ENCODE results near the gene BTRC.
A peak's percentile ranks its signal among the peaks of the same experiment; 100 is the strongest.

DNA sequence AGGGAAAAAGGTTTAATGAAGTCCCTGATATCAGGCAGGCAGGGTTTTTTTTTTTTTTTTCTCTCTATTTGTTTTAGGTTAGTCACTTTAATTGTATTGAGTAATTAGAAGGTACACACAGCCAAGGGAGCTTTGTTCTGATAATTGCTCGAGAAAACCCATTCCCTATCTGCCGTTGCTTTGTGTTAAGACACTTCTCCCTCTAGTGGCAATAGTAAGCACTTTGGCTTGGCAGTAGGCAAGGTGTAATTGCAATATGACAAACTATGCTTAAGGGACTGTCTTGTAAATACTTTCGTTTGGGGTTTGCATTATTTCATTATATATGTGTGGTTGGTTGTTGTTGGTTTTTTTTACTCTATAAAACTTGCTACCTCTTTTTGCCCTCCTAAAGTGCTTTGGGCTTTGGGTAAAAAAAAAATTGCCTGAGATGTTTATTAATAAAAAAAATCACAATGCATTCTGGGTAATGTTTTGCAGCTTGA, 113.4 kb downstream of the BTRC start:
- no peak for TF ChIP-seq CHD4 (IDR thresholded peaks at IDR 0.05; ENCODE audit: borderline replicate concordance)
- peak; percentile 46 to 62; a peak in 4 of 5 replicates for TF ChIP-seq RAD21 (conservative IDR thresholded peaks at IDR 0.05 in 1 of 2, IDR thresholded peaks at IDR 0.05 in 1 of 2)
- TF ChIP-seq, protein P1, sequence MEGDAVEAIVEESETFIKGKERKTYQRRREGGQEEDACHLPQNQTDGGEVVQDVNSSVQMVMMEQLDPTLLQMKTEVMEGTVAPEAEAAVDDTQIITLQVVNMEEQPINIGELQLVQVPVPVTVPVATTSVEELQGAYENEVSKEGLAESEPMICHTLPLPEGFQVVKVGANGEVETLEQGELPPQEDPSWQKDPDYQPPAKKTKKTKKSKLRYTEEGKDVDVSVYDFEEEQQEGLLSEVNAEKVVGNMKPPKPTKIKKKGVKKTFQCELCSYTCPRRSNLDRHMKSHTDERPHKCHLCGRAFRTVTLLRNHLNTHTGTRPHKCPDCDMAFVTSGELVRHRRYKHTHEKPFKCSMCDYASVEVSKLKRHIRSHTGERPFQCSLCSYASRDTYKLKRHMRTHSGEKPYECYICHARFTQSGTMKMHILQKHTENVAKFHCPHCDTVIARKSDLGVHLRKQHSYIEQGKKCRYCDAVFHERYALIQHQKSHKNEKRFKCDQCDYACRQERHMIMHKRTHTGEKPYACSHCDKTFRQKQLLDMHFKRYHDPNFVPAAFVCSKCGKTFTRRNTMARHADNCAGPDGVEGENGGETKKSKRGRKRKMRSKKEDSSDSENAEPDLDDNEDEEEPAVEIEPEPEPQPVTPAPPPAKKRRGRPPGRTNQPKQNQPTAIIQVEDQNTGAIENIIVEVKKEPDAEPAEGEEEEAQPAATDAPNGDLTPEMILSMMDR (IDR thresholded peaks at IDR 0.05) = peak; percentile 71

All from A549 (cell line).